Skin epidermis (tissue), 12 donors: ENCODE results near the gene C2orf68.

Experiments
- H3K27ac ChIP-seq, 21 experiments: fragments of 200-600 bp; sonication (generic) in 11 of 21; one replicate each; pipeline ENCODE4 v1.5.0; 2020; ENCODE audit warnings: mild to moderate bottlenecking in 3 of 21, inconsistent platforms in 2 of 21, moderate library complexity in 2 of 21
- H3K4me3 ChIP-seq, 7 experiments: fragments of 200-600 bp; sonication (generic) in 2 of 7; one replicate each; pipeline ENCODE4 v1.5.0; 2020; ENCODE audit warnings: inconsistent platforms in 2 of 7, mild to moderate bottlenecking in 2 of 7, moderate library complexity in 1 of 7

Gene C2orf68

DNA sequence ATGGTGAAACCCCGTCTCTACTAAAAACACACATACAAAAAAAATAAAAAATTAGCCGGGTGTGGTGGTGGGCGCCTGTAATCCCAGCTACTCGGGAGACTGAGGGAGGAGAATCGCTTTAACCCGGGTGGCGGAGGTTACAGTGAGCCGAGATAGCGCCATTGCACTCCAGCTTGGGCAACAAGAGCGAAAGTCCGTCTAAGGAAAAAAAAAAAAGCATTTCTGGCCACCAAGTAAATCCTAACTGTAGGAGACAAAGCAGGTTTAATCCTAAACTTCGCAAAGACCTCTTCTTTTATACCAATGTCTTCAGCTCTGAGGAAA is 51.5 kb downstream of the C2orf68 start:
- peak overlapping the region in 9 of 21 experiments; percentile 86 to 95 (median 90) for H3K27ac ChIP-seq
- H3K4me3 ChIP-seq = peak overlapping the region; percentile 48 to 84 (median 76)

DNA sequence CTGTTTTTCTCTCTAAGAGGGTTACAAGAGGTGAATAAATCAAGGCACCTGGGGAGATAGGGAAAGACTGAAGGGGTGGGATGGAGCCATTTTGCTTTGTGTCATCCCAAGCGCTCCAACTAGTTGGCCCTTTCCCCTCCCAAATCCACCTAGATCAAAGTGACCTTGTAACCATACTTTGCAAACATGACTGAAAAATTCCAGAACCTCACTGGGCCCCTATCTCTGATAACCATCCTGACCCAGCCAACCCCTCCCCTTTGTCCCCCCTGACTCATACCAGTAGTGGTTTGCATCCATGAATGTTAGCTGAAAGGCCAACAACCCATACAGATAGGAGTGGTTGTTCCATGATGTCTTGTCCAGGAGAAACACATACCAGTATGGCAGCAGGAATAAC is 53.7 kb downstream of the C2orf68 start:
- H3K4me3 ChIP-seq = no peak overlapping the region
- no peak overlapping the region for H3K27ac ChIP-seq

- H3K27ac ChIP-seq = no peak overlapping the region
- H3K4me3 ChIP-seq = no peak overlapping the region
These were observed 54.7 kb downstream of the C2orf68 start for GRCh38 chr2:85557130-85557529.
